Epithelial cell of proximal tubule (primary cell): ENCODE results near the gene MTM1. TPM values are rescaled to one million over a fixed set of nuclear protein-coding genes. Genes with fewer than 3 reads are reported as not detected.

Experiments
- DNase-seq: peaks from one replicate; pipeline ENCODE4 v3.0.0-alpha.2; 2011; ENCODE audit warnings: low read depth
- H3K4me3 ChIP-seq: 2 replicates; pipeline ENCODE4 v1.5.1; 2011; ENCODE audit warnings: low read depth, mild to moderate bottlenecking, low read length
- total RNA-seq: library from RNA; depleted of rRNA; stranded (reverse); fragments of >200 nt; gene quantifications from 2 replicates; pipeline ENCODE4 v1.2.3, GENCODE V29; 2015
- TF ChIP-seq, protein P1 (sequence below): conservative IDR thresholded peaks from 2 replicates; pipeline ENCODE4 v1.5.1; 2012; ENCODE audit warnings: low read depth, mild to moderate bottlenecking, low read length

MTM1 gene
- total RNA-seq, 1 donor from 2014 or later: 4.1 TPM

DNA sequence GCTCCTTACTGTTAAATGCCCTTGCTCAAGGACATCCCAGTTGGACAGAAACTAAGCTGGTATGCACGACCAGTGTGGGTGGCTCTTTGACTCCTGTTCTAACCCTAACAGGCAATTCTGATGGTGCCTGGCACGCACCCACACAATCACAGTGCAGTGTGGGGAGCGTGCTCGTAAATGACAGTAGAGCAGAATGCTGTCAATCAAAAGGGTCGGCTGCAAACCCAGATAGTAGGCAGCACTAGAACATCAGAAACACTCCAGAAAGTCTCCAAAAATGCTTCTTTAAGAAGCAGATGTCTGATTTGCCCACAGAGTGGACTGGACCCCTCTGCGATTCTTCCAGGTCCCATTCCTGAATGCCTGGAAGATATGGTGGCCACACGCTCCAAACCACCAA lies 37.6 kb upstream of the MTM1 start:
- DNase-seq: no peak
- TF ChIP-seq, protein P1, sequence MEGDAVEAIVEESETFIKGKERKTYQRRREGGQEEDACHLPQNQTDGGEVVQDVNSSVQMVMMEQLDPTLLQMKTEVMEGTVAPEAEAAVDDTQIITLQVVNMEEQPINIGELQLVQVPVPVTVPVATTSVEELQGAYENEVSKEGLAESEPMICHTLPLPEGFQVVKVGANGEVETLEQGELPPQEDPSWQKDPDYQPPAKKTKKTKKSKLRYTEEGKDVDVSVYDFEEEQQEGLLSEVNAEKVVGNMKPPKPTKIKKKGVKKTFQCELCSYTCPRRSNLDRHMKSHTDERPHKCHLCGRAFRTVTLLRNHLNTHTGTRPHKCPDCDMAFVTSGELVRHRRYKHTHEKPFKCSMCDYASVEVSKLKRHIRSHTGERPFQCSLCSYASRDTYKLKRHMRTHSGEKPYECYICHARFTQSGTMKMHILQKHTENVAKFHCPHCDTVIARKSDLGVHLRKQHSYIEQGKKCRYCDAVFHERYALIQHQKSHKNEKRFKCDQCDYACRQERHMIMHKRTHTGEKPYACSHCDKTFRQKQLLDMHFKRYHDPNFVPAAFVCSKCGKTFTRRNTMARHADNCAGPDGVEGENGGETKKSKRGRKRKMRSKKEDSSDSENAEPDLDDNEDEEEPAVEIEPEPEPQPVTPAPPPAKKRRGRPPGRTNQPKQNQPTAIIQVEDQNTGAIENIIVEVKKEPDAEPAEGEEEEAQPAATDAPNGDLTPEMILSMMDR: no peak
- H3K4me3 ChIP-seq: no peak overlapping the region

DNA sequence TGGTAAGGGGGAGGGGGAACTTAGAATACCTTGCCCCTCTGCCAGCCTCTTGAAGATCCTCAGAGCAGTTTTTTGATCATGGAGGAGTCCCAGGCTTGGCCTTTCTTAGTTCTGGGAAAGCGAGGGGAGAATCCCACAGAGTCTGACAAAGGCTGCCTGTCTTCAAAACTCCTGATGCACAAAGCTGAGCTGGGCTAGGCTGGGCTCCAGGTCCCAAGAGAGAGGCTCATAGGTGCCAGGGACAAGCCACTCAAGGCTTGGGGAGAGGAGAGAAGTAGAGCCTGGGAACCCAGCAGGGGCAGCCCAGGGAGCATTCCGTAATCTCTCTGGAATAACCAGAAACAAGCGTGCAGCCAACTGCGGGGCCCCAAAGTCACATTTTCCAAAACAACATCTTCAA lies 37.0 kb upstream of the MTM1 start:
- TF ChIP-seq, protein P1: no peak
- no peak for DNase-seq
- no peak overlapping the region for H3K4me3 ChIP-seq

DNA sequence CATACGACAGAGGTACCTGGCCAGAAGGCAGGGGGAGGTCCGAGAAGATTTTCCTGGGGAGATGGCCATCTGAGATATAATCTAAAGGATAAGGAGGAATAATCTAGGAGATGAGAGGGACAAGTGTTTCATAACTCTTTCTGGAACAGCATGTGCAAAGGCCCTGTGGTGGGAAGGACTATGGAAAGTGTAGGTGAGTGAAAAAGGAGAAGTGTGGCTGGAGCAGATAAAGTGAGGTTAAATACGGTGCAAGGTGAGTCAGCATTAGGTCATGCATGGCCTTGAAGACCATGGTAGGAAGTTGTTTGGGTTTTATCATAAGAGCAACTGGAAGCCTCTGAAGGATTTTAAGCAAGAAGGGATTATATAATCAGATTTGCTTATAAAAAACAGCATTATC lies 34.6 kb upstream of the MTM1 start:
- TF ChIP-seq, protein P1: no peak

DNA sequence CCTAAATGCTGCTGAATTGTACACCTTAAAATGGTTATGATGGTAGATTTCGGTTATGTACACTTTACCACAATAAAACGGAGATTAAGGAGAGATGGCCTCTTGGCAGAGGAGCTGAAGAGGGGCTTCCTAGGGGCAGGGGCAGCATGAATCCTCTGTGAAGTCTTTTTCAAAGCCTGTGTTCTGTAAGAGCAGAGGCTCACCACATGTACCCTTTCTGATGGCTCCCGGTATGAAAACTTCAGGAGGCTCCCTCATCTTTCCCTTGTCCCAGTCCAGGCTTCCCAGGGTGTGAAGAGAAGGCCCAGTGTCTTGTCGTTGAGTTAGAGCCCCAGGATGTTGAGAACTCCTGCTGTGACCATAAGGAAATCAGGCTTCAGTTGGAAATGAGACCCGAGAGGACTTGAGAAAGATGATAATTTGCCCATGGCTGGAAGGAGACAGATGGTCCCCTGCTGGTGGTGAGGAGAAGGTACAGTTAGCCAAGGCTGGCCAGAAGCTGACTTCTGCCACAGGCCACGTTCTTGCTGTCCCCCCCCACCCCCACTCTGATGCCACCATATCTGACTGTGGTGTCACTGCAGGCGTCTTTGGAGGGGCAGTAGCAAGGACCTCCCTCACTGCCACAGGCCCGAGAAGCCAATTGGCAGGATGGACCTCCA lies 31.8 kb upstream of the MTM1 start:
- TF ChIP-seq, protein P1: peak; percentile 17

More for the DNA sequence above, 34.6 kb upstream of the MTM1 start:
- no peak for DNase-seq
- no peak overlapping the region for H3K4me3 ChIP-seq

DNA sequence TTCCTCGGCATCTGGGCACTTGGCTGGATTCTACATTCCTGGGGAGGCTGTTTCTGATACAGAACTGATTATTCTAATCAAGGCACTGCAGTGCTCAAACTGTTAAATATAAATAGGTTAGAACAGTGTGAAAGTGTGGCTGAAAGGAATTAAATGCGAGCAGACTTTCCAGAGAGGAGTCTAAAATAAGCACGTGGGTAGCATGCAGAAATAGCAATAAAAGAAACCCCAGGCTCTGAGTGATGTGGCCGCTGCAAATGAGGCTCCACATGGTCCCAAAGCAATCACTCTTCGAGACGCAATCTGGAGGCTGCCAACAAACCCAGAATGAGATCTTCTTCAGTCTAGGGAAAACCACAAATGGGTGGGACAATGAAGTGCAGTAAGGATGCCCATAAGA lies 30.6 kb upstream of the MTM1 start:
- H3K4me3 ChIP-seq: no peak overlapping the region
- no peak for DNase-seq
- TF ChIP-seq, protein P1: no peak

More for the DNA sequence above, 31.8 kb upstream of the MTM1 start:
- DNase-seq: no peak
- no peak overlapping the region for H3K4me3 ChIP-seq

DNA sequence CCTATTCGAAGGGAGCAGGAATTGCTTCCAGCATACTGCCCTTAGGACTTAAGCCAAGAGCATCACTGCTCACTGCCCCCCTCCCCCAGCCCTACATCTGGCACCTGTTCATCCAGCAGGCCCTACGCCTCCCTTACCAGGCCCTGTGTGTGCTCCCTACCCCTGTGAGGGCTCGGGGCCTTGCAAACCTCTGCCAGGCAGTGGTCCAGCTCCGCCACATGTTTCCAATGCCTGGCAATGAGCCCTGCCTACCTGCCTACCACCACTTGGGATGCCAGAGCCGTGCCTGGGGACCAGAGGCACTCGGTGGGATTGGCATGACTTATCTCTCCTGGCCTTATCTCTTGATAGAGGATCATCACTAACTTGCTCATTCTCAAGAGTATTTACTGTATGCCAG lies 27.5 kb upstream of the MTM1 start:
- DNase-seq: no peak
- TF ChIP-seq, protein P1: no peak
- H3K4me3 ChIP-seq: no peak overlapping the region

DNA sequence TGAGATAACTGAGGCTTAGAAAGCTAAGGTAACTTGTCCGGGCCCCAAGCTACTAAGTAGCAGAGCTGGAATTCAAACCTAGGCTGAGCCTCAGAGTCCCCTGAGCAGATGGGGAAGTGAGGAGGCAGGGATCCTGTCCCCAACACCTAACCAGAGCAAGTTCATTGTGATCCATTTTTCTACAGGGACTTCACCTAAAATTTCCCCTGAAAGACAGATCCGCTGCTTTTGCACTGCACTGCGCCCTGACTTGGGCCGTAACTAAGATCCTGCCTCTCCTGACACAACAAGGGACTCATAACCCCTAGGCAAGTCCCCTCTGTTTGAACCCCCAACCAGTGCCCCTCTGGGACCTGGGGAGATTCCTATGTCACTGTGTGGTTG lies 25.6 kb upstream of the MTM1 start:
- no peak overlapping the region for H3K4me3 ChIP-seq
- TF ChIP-seq, protein P1: no peak
- DNase-seq: no peak
